ENCODE measurements around the gene THADA.

DNA sequence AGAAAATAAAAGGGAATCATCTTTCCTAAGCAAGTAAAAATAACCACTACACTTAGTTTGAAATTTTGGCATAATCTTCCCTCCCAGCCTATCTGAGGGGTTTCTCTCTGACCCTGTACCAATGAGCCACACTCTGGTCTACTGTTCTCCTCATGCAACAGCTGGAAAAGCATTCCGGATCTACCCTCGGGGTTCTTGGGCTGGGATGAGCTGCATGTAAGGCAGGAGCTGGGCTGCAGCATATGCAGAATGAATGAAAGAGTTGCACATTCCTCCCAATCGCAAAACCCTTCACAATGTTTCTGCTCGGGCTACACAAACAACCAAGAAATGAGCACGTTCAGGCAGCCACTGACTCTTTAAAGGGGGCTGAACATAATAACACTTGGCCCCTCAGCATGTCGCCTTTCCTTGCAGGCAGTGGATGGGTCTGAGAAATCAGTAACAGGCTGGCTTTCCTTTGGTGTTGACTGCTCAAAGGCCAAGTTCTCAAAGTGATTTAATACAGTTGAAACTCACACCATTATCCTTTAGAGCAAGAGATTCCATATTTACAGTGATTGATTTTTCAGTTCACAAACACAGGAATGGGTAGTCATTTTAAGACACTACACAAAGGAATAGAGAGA, 189.1 kb downstream of the THADA start:
- TF ChIP-seq, protein P1, sequence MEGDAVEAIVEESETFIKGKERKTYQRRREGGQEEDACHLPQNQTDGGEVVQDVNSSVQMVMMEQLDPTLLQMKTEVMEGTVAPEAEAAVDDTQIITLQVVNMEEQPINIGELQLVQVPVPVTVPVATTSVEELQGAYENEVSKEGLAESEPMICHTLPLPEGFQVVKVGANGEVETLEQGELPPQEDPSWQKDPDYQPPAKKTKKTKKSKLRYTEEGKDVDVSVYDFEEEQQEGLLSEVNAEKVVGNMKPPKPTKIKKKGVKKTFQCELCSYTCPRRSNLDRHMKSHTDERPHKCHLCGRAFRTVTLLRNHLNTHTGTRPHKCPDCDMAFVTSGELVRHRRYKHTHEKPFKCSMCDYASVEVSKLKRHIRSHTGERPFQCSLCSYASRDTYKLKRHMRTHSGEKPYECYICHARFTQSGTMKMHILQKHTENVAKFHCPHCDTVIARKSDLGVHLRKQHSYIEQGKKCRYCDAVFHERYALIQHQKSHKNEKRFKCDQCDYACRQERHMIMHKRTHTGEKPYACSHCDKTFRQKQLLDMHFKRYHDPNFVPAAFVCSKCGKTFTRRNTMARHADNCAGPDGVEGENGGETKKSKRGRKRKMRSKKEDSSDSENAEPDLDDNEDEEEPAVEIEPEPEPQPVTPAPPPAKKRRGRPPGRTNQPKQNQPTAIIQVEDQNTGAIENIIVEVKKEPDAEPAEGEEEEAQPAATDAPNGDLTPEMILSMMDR (IDR thresholded peaks at IDR 0.05): no peak
- TF ChIP-seq POLR2A (IDR thresholded peaks at IDR 0.05) (no peak), POLR2AphosphoS5 (IDR thresholded peaks at IDR 0.05) (no peak)
